ENCODE results near the gene ZIC2. TPM values are rescaled to one million over a fixed set of nuclear protein-coding genes. Genes with fewer than 3 reads are reported as not detected.

ZIC2 gene
- total RNA-seq, 4 donors from 2014 or later, result not detected

- Histone ChIP-seq H3K27me3 (peaks cover 100% of the 10 kb centered on the region), H3K9me3 (no peaks in the 10 kb centered on the region), H3K36me3 (no peaks in the 10 kb centered on the region), H3K27ac (no peak overlapping the region), H3K4me1 (peaks cover 36% of the 10 kb centered on the region), H3K4me3 (peak overlapping the region; percentile 2)
- WGBS, result 12% methylated on average over 33 of the region's 42 CpGs
- TF ChIP-seq POLR2AphosphoS5 (IDR thresholded peaks at IDR 0.05) (no peak), POLR2A (IDR thresholded peaks at IDR 0.05) (no peak), EP300 (IDR thresholded peaks at IDR 0.05) (no peak), CTCF (IDR thresholded peaks at IDR 0.05) (no peak)
- no peak for DNase-seq (ENCODE audit: low spot score in 2 of 2)
Measured at GRCh38 chr13:99989276-99990125, 7.9 kb downstream of the ZIC2 start.

GRCh38 chr13:99990126-99990977 is 8.8 kb downstream of the ZIC2 start:
- WGBS, result 16% methylated on average over 30 of the region's 42 CpGs
- Histone ChIP-seq H3K9me3 (no peaks in the 10 kb centered on the region), H3K4me3 (peak overlapping the region; percentile 2), H3K27me3 (peaks cover 100% of the 10 kb centered on the region), H3K27ac (no peak overlapping the region), H3K36me3 (no peaks in the 10 kb centered on the region), H3K4me1 (peaks cover 29% of the 10 kb centered on the region)
- peak in 1 of 2 donors; percentile 53 for DNase-seq (ENCODE audit: low spot score in 2 of 2)
- no peak for TF ChIP-seq POLR2AphosphoS5 (IDR thresholded peaks at IDR 0.05)
- no peak for TF ChIP-seq POLR2A (IDR thresholded peaks at IDR 0.05)
- TF ChIP-seq CTCF (IDR thresholded peaks at IDR 0.05), result no peak

GRCh38 chr13:99991013-99991827 is 9.6 kb downstream of the ZIC2 start:
- Histone ChIP-seq H3K4me1 (peaks cover 29% of the 10 kb centered on the region), H3K9me3 (no peaks in the 10 kb centered on the region), H3K4me3 (no peak overlapping the region), H3K27ac (no peak overlapping the region), H3K27me3 (peaks cover 100% of the 10 kb centered on the region), H3K36me3 (no peaks in the 10 kb centered on the region)
- 13% methylated on average over 13 of the region's 35 CpGs for WGBS
- no peak for DNase-seq (ENCODE audit: low spot score in 2 of 2)
- no peak for TF ChIP-seq CTCF (IDR thresholded peaks at IDR 0.05)
- TF ChIP-seq POLR2AphosphoS5 (IDR thresholded peaks at IDR 0.05), result no peak
- TF ChIP-seq POLR2A (IDR thresholded peaks at IDR 0.05), result no peak
- TF ChIP-seq EP300 (IDR thresholded peaks at IDR 0.05), result no peak

GRCh38 chr13:99991828-99992775 is 10.5 kb downstream of the ZIC2 start:
- WGBS, result 14% methylated on average over 28 of the region's 36 CpGs
- H3K27me3 ChIP-seq, result peaks cover 100% of the 10 kb centered on the region
- no peak overlapping the region for H3K27ac ChIP-seq
- H3K36me3 ChIP-seq, result no peaks in the 10 kb centered on the region
- no peaks in the 10 kb centered on the region for H3K9me3 ChIP-seq
- no peak for DNase-seq (ENCODE audit: low spot score in 2 of 2)
- H3K4me3 ChIP-seq, result no peak overlapping the region
- TF ChIP-seq POLR2AphosphoS5 (IDR thresholded peaks at IDR 0.05), result no peak
- TF ChIP-seq CTCF (IDR thresholded peaks at IDR 0.05), result no peak
- no peak for TF ChIP-seq EP300 (IDR thresholded peaks at IDR 0.05)
- TF ChIP-seq POLR2A (IDR thresholded peaks at IDR 0.05), result no peak
- H3K4me1 ChIP-seq, result peaks cover 29% of the 10 kb centered on the region
